Smooth muscle cell (in vitro differentiated cells): ENCODE data around the gene KDM5D. TPM values are rescaled to one million over a fixed set of nuclear protein-coding genes. Genes with fewer than 3 reads are reported as not detected.

Source experiments
- DNase-seq: peaks from one replicate; lab custom pipeline; 2025; ENCODE audit not compliant: unreplicated experiment; lab: John Stamatoyannopoulos, UW
- H2AFZ ChIP-seq: fragments of 200-600 bp; sonication (generic); 2 replicates; pipeline ENCODE4 v1.6.0; 2016; ENCODE audit warnings: antibody characterized with exemption, low read depth, mild to moderate bottlenecking
- H3F3A ChIP-seq: fragments of 200-600 bp; sonication (generic); 2 replicates; pipeline ENCODE4 v1.6.0; 2017; ENCODE audit warnings: antibody characterized with exemption, low read depth
- H3K27ac ChIP-seq: fragments of 200-600 bp; sonication (generic); 2 replicates; pipeline ENCODE4 v1.5.1; 2016; ENCODE audit warnings: low read depth, mild to moderate bottlenecking
- H3K27me3 ChIP-seq: fragments of 200-600 bp; sonication (generic); 2 replicates; pipeline ENCODE4 v1.6.1; 2016; ENCODE audit warnings: low read depth, mild to moderate bottlenecking
- H3K36me3 ChIP-seq: fragments of 200-600 bp; sonication (generic); 2 replicates; pipeline ENCODE4 v1.5.1; 2016; ENCODE audit warnings: low read depth
- H3K4me1 ChIP-seq: fragments of 200-600 bp; sonication (generic); 2 replicates; pipeline ENCODE4 v1.5.1; 2016; ENCODE audit warnings: low read depth
- H3K4me2 ChIP-seq: fragments of 200-600 bp; sonication (generic); 2 replicates; pipeline ENCODE4 v1.6.0; 2016; ENCODE audit warnings: mild to moderate bottlenecking
- H3K4me3 ChIP-seq: fragments of 200-600 bp; sonication (generic); 2 replicates; pipeline ENCODE4 v1.5.1; 2016; ENCODE audit warnings: mild to moderate bottlenecking
- H3K79me2 ChIP-seq: fragments of 200-600 bp; sonication (generic); 2 replicates; pipeline ENCODE4 v1.6.0; 2016; ENCODE audit warnings: low read depth, mild to moderate bottlenecking
- H3K9ac ChIP-seq: fragments of 200-600 bp; sonication (generic); 2 replicates; pipeline ENCODE4 v1.6.0; 2016; ENCODE audit warnings: low read depth
- H3K9me3 ChIP-seq: fragments of 200-600 bp; sonication (generic); replicated peaks from 2 replicates; pipeline ENCODE4 v1.5.1; 2016; ENCODE audit warnings: low read depth
- H4K20me1 ChIP-seq: fragments of 200-600 bp; sonication (generic); 2 replicates; pipeline ENCODE4 v1.6.0; 2016; ENCODE audit warnings: low read depth
- CTCF ChIP-seq: fragments of 200-600 bp; sonication (generic); IDR thresholded peaks from 2 replicates; pipeline ENCODE4 v1.5.1; 2017; ENCODE audit warnings: borderline replicate concordance, mild to moderate bottlenecking, antibody characterized with exemption; ENCODE audit not compliant: insufficient read depth, poor library complexity, severe bottlenecking
- WGBS: methylation state at CpG from one replicate; pipeline ENCODE4 v1.1.7; 2016; ENCODE audit warnings: low lambda C conversion rate; 5-methylcytosine and 5-hydroxymethylcytosine counted together
- polyA plus RNA-seq: library from polyadenylated mRNA; unstranded; fragments of >200 nt; fragmentation: Nextera tagmentation; extraction: Ambion mirVana; gene quantifications from 2 replicates; pipeline ENCODE4 v1.2.1, GENCODE V29; 2016
- total RNA-seq: library from RNA; depleted of rRNA; stranded (reverse); fragments of >200 nt; gene quantifications from 2 replicates; pipeline ENCODE4 v1.2.3, GENCODE V29; 2014

The KDM5D gene
- total RNA-seq (not detected in 2 replicates), polyA plus RNA-seq (not detected in 2 replicates)

- Histone ChIP-seq H3K4me2 (no peak within 1 kb of the TSS), H3K27ac (no peak within 1 kb of the TSS)
These were observed at the start of gene KDM5D for GRCh38 chrY:19744381-19745378. Gene KDM5D, minus strand, starts transcription at chrY:19744726. Its CDS starts 192 bp downstream, at chrY:19744534.

GRCh38 chrY:19768375-19768774 is 23.8 kb upstream of the KDM5D start:
- Histone ChIP-seq H3K9ac (no peak overlapping the region), H3K79me2 (no peaks in the 10 kb centered on the region), H3F3A (no peaks in the 10 kb centered on the region), H2AFZ (no peak overlapping the region), H3K4me3 (no peak overlapping the region), H3K36me3 (no peaks in the 10 kb centered on the region), H3K4me1 (no peaks in the 10 kb centered on the region), H3K27ac (no peak overlapping the region), H3K27me3 (no peaks in the 10 kb centered on the region), H3K9me3 (no peaks in the 10 kb centered on the region), H3K4me2 (no peak overlapping the region), H4K20me1 (no peaks in the 10 kb centered on the region)
- WGBS = no CpG with 5 or more reads among the region's 3 CpGs
- DNase-seq = no peak
- TF ChIP-seq CTCF = no peak

More at GRCh38 chrY:19744381-19745378, at the start of gene KDM5D:
- Histone ChIP-seq H3K4me3 (no peak within 1 kb of the TSS), H3K27me3 (no peaks in the 10 kb centered on the region), H3F3A (no peaks in the 10 kb centered on the region), H3K9me3 (no peaks in the 10 kb centered on the region), H2AFZ (no peak within 1 kb of the TSS), H3K36me3 (no peaks in the 10 kb centered on the region), H3K9ac (no peak within 1 kb of the TSS), H3K4me1 (no peaks in the 10 kb centered on the region), H3K79me2 (no peaks in the 10 kb centered on the region), H4K20me1 (no peaks in the 10 kb centered on the region)
- DNase-seq = no peak
- TF ChIP-seq CTCF = no peak
- no CpG with 5 or more reads among the region's 52 CpGs for WGBS

GRCh38 chrY:19743331-19743730 is 1.2 kb downstream of the KDM5D start:
- Histone ChIP-seq H3K4me3 (no peak overlapping the region), H3K27ac (no peak overlapping the region)
- no peak for DNase-seq

More at GRCh38 chrY:19743331-19743730, 1.2 kb downstream of the KDM5D start:
- Histone ChIP-seq H3K9ac (no peak overlapping the region), H3K79me2 (no peaks in the 10 kb centered on the region), H3K9me3 (no peaks in the 10 kb centered on the region), H3K27me3 (no peaks in the 10 kb centered on the region), H2AFZ (no peak overlapping the region), H3F3A (no peaks in the 10 kb centered on the region), H3K4me1 (no peaks in the 10 kb centered on the region), H3K4me2 (no peak overlapping the region), H3K36me3 (no peaks in the 10 kb centered on the region), H4K20me1 (no peaks in the 10 kb centered on the region)
- no CpG with 5 or more reads among the region's 8 CpGs for WGBS
- no peak for TF ChIP-seq CTCF
